C4-2B (cell line): ENCODE data around the gene ITGB5.

Experiments used
- ZFX ChIP-seq: fragments of 450-650 bp; IDR thresholded peaks from 2 replicates; pipeline ENCODE4 v1.6.1; 2017
- TF ChIP-seq, protein P1 (sequence below): fragments of 450-650 bp; conservative IDR thresholded peaks from 2 replicates; pipeline ENCODE4 v1.5.1; 2017; ENCODE audit warnings: mild to moderate bottlenecking

DNA sequence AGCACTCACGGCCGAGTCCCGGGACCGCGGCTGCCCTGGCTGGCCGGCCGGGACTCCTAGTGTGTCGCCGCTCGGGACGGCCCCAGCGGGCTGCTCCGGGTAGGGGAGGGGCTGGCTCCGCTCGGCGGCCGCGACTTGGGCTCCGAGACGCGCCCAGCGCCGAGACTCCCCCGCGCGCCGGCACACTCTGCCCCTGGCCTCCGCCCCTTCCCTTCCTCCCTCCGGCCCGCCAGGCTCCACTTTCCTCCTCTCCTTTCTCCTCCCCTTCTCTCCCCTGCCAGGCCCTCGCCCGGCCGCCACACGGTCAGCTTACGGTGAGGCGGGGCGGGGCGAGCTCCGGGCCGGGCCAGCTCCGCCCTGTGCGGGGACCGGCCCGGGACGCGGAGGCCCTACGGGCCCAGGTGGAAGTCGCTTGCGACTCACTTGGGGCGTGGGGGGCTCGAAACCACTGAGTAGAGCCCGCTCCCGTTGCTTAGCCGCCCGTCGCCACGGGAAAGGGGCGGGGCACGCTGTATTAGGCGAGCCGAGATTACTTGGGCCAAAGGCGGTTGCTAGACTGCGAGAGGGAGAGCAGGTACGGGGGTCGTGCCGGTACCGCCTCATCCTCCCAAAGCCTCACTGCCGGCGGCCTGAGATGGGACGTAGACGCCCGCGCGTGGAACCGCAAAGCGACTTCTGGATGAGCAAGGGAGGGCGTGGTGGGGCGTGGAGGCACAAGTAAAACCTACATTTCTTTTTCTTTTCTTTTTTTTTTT, at the start of gene ITGB5:
- TF ChIP-seq, protein P1, sequence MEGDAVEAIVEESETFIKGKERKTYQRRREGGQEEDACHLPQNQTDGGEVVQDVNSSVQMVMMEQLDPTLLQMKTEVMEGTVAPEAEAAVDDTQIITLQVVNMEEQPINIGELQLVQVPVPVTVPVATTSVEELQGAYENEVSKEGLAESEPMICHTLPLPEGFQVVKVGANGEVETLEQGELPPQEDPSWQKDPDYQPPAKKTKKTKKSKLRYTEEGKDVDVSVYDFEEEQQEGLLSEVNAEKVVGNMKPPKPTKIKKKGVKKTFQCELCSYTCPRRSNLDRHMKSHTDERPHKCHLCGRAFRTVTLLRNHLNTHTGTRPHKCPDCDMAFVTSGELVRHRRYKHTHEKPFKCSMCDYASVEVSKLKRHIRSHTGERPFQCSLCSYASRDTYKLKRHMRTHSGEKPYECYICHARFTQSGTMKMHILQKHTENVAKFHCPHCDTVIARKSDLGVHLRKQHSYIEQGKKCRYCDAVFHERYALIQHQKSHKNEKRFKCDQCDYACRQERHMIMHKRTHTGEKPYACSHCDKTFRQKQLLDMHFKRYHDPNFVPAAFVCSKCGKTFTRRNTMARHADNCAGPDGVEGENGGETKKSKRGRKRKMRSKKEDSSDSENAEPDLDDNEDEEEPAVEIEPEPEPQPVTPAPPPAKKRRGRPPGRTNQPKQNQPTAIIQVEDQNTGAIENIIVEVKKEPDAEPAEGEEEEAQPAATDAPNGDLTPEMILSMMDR = no peak
- peak; percentile 33 for TF ChIP-seq ZFX
